CD4-positive, CD25-positive, alpha-beta regulatory T cell (primary cell): ENCODE data around the gene HDAC4. TPM values are rescaled to one million over a fixed set of nuclear protein-coding genes. Genes with fewer than 3 reads are reported as not detected.

Experiments
- ATAC-seq, 2 donors: fragments of 150-1000 bp; cut with Tn5 transposase; one replicate each; pipeline ENCODE4 v1.10.0; 2021; ENCODE audit warnings: low read depth in 2 of 2, moderate number of reproducible peaks in 2 of 2, moderate library complexity in 1 of 2
- DNase-seq, 3 donors: peaks; one replicate each; pipeline versions ENCODE4 v3.0.0 to v3.0.0-alpha.2; 2012 to 2022; ENCODE audit warnings: mixed read lengths in 1 of 3
- H3K27ac ChIP-seq: one replicate; pipeline ENCODE4 v1.7.0; 2013; ENCODE audit warnings: mild to moderate bottlenecking, low read length; ENCODE audit not compliant: insufficient read depth, poor library complexity, severe bottlenecking
- H3K27me3 ChIP-seq: one replicate; pipeline ENCODE4 v1.7.0; 2013; ENCODE audit warnings: low read length; ENCODE audit not compliant: control insufficient read depth, insufficient read depth
- H3K36me3 ChIP-seq: one replicate; pipeline ENCODE4 v1.7.0; 2013; ENCODE audit warnings: mild to moderate bottlenecking, low read length, moderate library complexity; ENCODE audit not compliant: control insufficient read depth, insufficient read depth
- H3K4me1 ChIP-seq: 2 replicates; pipeline ENCODE4 v1.7.0; 2013; ENCODE audit warnings: mild to moderate bottlenecking, low read length; ENCODE audit not compliant: insufficient read depth, control insufficient read depth, poor library complexity, severe bottlenecking
- H3K4me3 ChIP-seq: one replicate; pipeline ENCODE4 v1.7.0; 2013; ENCODE audit warnings: low read depth, mild to moderate bottlenecking, low read length, moderate library complexity
- H3K9me3 ChIP-seq, 2 experiments: 1 replicate in 1 of 2; 2 replicates in 1 of 2; pipeline ENCODE4 v1.7.0; 2013; ENCODE audit warnings: low read length in 2 of 2, mild to moderate bottlenecking in 1 of 2, moderate library complexity in 1 of 2; ENCODE audit not compliant: control insufficient read depth in 2 of 2
- H3K27ac Mint-ChIP-seq, 3 donors: one replicate each; pipeline ENCODE4 v1.8.0; 2020 to 2022; ENCODE audit warnings: mild to moderate bottlenecking in 3 of 3, mixed read lengths in 3 of 3, moderate library complexity in 2 of 3
- H3K27me3 Mint-ChIP-seq: one replicate; pipeline ENCODE4 v1.8.0; 2022; ENCODE audit warnings: mild to moderate bottlenecking, mixed read lengths
- H3K36me3 Mint-ChIP-seq: one replicate; pipeline ENCODE4 v1.8.0; 2020; ENCODE audit warnings: mixed read lengths
- H3K4me1 Mint-ChIP-seq, 4 donors: one replicate each; pipeline ENCODE4 v1.8.0; 2020 to 2022; ENCODE audit warnings: mixed read lengths in 4 of 4, mild to moderate bottlenecking in 1 of 4
- H3K4me3 Mint-ChIP-seq, 4 donors: one replicate each; pipeline ENCODE4 v1.8.0; 2020 to 2022; ENCODE audit warnings: mild to moderate bottlenecking in 4 of 4, mixed read lengths in 4 of 4, moderate library complexity in 3 of 4
- H3K9me3 Mint-ChIP-seq, 7 donors: one replicate each; pipeline ENCODE4 v1.8.0; 2020 to 2022; ENCODE audit warnings: mixed read lengths in 7 of 7, mild to moderate bottlenecking in 3 of 7, moderate library complexity in 2 of 7
- polyA plus RNA-seq, 4 donors: library from polyadenylated mRNA; unstranded; fragments of 300-500 nt; fragmentation: Illumina TruSeq; gene quantifications; one replicate each; pipeline ENCODE4 v1.2.3, GENCODE V29; 2021
- total RNA-seq: library from RNA; stranded (reverse); gene quantifications from one replicate; pipeline ENCODE4 v1.2.3, GENCODE V29; 2022

Gene HDAC4
- total and polyA plus RNA-seq, 5 donors from 2014 or later, result 6.5 to 118 (median 8.6) TPM

DNA sequence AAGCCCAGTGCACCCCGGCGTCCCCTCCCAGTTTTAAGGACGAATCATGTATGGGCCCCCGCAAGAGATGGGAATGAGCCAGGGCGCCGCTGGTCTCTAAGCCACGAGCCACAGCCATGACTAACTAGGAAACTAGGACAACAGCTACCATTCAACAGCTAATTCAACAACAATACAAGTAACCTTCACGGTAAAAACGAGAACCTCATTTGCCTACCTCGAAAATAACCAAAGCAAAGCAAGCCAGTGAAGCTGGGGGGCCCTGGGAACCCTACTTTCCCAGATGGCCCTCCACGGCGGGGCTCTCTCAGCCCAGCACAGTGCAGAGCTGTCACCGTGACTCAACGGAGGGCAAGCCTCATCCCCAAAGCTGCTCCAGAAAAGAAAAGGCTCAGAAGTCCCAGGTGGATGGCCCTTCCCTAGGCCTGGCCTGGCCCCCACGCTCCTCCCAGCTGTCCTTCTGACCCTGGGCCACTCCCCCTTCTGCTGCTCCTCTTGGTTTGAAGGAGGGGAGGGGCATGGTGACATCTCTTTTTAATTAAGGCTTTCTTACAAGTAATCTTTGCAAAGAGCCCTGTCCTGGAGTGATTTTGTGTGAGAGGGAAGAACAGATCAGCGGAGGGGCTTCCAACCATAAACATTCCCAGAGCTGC lies 126.3 kb downstream of the HDAC4 start:
- H3K9me3 ChIP-seq, result no peaks in the 10 kb centered on the region
- peaks cover 3% of the 10 kb centered on the region for H3K36me3 ChIP-seq
- Mint-ChIP-seq H3K27me3 (no peaks in the 10 kb centered on the region), H3K9me3 (no peaks in the 10 kb centered on the region), H3K27ac (peak overlapping the region; percentile 97 to 98 (median 98)), H3K4me3 (peak overlapping the region; percentile 82 to 95 (median 84)), H3K36me3 (peaks cover 8% of the 10 kb centered on the region), H3K4me1 (peaks cover 17 to 75% (median 47%) of the 10 kb centered on the region in 4 donors)
- no peaks in the 10 kb centered on the region for H3K27me3 ChIP-seq
- ATAC-seq (peak; percentile 6 to 13), DNase-seq (peak in 1 of 3 donors; percentile 62)
- H3K4me3 ChIP-seq, result peak overlapping the region; percentile 69
- H3K4me1 ChIP-seq, result peaks cover 28% of the 10 kb centered on the region
- peak overlapping the region; percentile 88 for H3K27ac ChIP-seq

- no peak for DNase-seq
- H3K4me3 ChIP-seq, result no peak overlapping the region
- no peaks in the 10 kb centered on the region for H3K9me3 Mint-ChIP-seq
Measured at GRCh38 chr2:239273280-239274234, 127.3 kb downstream of the HDAC4 start.

DNA sequence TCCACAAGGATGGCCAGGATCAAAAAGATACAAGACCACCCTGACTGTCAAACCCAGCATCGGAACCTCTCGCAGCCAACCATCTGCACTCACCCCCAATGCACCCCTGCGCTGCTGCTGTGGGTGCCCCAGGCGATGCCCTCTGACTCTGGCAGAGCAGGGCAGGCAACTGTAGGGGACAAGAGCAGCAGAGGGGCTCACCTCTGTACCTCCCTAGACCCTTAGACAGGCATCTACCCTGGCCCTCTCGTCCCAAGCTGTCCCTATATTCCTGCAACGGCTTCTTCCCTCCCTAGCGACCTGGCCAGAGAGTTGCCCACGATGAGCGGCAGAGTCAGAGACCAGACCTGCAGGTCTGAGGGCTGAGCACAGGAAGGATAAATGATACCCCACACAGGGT lies 128.2 kb downstream of the HDAC4 start:
- peak overlapping the region in 3 of 4 donors; percentile 49 to 84 (median 83) for H3K4me3 Mint-ChIP-seq

More at GRCh38 chr2:239273280-239274234, 127.3 kb downstream of the HDAC4 start:
- Mint-ChIP-seq H3K27me3 (no peaks in the 10 kb centered on the region), H3K4me1 (peaks cover 26 to 80% (median 53%) of the 10 kb centered on the region in 4 donors), H3K27ac (peak overlapping the region; percentile 97 to 98 (median 98)), H3K36me3 (peaks cover 8% of the 10 kb centered on the region), H3K4me3 (peak overlapping the region; percentile 36 to 95 (median 84))
- Histone ChIP-seq H3K27ac (no peak overlapping the region), H3K36me3 (peaks cover 3% of the 10 kb centered on the region), H3K9me3 (no peaks in the 10 kb centered on the region), H3K27me3 (no peaks in the 10 kb centered on the region), H3K4me1 (peaks cover 38% of the 10 kb centered on the region)
- no peak for ATAC-seq

DNA sequence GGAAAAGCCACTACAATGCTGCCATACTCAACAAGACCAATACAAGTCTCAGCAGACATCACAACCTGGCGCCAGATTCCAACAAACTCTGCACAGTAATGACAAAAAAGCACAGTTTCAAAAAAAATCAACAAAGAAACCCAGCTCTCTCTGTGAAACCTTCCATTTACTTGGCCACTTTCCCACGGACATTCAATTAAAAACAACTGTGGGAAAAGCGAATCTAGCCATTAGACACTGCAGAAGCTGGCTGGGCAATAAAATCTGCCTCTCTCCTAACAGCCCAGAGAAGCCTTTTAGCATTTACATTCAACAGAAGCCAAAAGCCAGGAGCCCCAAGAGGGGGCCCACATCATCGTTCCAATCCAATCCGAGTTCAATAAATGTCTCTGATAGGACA lies 128.9 kb downstream of the HDAC4 start:
- H3K27me3 Mint-ChIP-seq, result no peaks in the 10 kb centered on the region
- Histone ChIP-seq H3K36me3 (no peaks in the 10 kb centered on the region), H3K4me1 (peaks cover 54% of the 10 kb centered on the region), H3K9me3 (no peaks in the 10 kb centered on the region), H3K27me3 (no peaks in the 10 kb centered on the region), H3K4me3 (no peak overlapping the region), H3K27ac (no peak overlapping the region)
- H3K4me3 Mint-ChIP-seq, result peak overlapping the region in 1 of 4 donors; percentile 3
- H3K4me1 Mint-ChIP-seq, result peaks cover 37 to 89% (median 64%) of the 10 kb centered on the region in 4 donors
- peaks cover 8% of the 10 kb centered on the region for H3K36me3 Mint-ChIP-seq
- ATAC-seq, result no peak
- H3K27ac Mint-ChIP-seq, result no peak overlapping the region
- no peak for DNase-seq
- peaks cover 0 to 1% (median 0%) of the 10 kb centered on the region in 7 donors for H3K9me3 Mint-ChIP-seq

More for the DNA sequence above, 128.2 kb downstream of the HDAC4 start:
- Mint-ChIP-seq H3K27me3 (no peaks in the 10 kb centered on the region), H3K9me3 (no peaks in the 10 kb centered on the region), H3K36me3 (peaks cover 8% of the 10 kb centered on the region), H3K27ac (peak overlapping the region in 2 of 3 donors; percentile 97 to 98), H3K4me1 (peaks cover 32 to 84% (median 60%) of the 10 kb centered on the region in 4 donors)
- DNase-seq (no peak), ATAC-seq (no peak)
- H3K27ac ChIP-seq, result no peak overlapping the region
- H3K27me3 ChIP-seq, result no peaks in the 10 kb centered on the region
- H3K4me3 ChIP-seq, result no peak overlapping the region
- no peaks in the 10 kb centered on the region for H3K9me3 ChIP-seq
- peaks cover 3% of the 10 kb centered on the region for H3K36me3 ChIP-seq
- H3K4me1 ChIP-seq, result peaks cover 47% of the 10 kb centered on the region

DNA sequence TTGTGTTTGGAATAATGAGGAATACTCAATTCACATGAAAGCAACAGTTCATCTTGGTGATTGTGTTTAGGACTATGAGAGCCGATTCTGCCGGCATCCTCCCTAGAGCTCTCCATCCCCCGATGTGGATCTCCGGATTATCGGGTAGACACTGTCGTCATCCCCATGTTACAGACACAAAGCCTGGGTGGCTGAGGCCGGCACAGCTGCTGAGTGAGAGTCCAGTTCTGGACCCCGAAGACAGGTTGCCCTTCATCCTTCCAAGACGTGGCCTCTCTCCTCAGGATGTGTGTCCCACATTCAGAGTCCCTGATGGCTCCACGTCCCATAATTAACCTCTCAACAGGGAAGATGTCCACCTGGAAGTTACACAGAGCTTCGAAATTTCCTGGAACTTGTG lies 129.3 kb downstream of the HDAC4 start:
- Mint-ChIP-seq H3K9me3 (peaks cover 0 to 1% (median 0%) of the 10 kb centered on the region in 7 donors), H3K27ac (peak overlapping the region in 1 of 3 donors; percentile 22), H3K4me3 (no peak overlapping the region), H3K27me3 (no peaks in the 10 kb centered on the region), H3K36me3 (peaks cover 8% of the 10 kb centered on the region), H3K4me1 (peaks cover 41 to 89% (median 64%) of the 10 kb centered on the region in 4 donors)
- no peaks in the 10 kb centered on the region for H3K27me3 ChIP-seq
- no peak for DNase-seq
- H3K4me1 ChIP-seq, result peaks cover 58% of the 10 kb centered on the region
- no peak overlapping the region for H3K4me3 ChIP-seq
- no peak for ATAC-seq
- no peaks in the 10 kb centered on the region for H3K9me3 ChIP-seq
- no peaks in the 10 kb centered on the region for H3K36me3 ChIP-seq
- no peak overlapping the region for H3K27ac ChIP-seq

DNA sequence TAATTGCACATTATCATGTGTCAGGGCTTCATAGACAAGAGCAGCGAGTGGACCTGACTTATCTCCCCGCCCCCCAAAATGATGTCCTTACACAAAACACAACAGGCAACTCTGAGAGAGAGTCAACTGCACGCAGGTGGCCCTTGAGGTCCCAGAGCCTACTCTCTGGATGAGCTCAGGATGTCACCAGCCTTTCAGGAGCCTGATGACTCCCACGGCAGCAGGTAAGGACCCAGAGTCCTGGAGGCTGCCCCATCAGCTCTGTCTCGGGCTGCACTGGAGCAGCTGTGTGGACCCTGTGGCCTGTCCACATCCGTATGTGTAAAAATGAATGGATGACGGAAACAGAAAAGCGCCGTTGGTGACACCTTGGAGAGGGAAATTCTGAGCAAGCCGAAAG lies 130.9 kb downstream of the HDAC4 start:
- peak overlapping the region in 1 of 4 donors; percentile 97 for H3K4me3 Mint-ChIP-seq
- no peak for DNase-seq
- H3K36me3 ChIP-seq, result no peaks in the 10 kb centered on the region
- H3K4me1 Mint-ChIP-seq, result peaks cover 41 to 91% (median 67%) of the 10 kb centered on the region in 4 donors
- no peak overlapping the region for H3K27ac ChIP-seq
- H3K4me1 ChIP-seq, result peaks cover 59% of the 10 kb centered on the region
- no peak overlapping the region for H3K4me3 ChIP-seq
- no peaks in the 10 kb centered on the region for H3K27me3 Mint-ChIP-seq
- no peak for ATAC-seq
- H3K27ac Mint-ChIP-seq, result peak overlapping the region in 2 of 3 donors; percentile 71 to 100
- H3K9me3 ChIP-seq, result no peaks in the 10 kb centered on the region
- no peaks in the 10 kb centered on the region for H3K27me3 ChIP-seq
- peaks cover 12% of the 10 kb centered on the region for H3K36me3 Mint-ChIP-seq
- H3K9me3 Mint-ChIP-seq, result peaks cover 0 to 1% (median 0%) of the 10 kb centered on the region in 7 donors

DNA sequence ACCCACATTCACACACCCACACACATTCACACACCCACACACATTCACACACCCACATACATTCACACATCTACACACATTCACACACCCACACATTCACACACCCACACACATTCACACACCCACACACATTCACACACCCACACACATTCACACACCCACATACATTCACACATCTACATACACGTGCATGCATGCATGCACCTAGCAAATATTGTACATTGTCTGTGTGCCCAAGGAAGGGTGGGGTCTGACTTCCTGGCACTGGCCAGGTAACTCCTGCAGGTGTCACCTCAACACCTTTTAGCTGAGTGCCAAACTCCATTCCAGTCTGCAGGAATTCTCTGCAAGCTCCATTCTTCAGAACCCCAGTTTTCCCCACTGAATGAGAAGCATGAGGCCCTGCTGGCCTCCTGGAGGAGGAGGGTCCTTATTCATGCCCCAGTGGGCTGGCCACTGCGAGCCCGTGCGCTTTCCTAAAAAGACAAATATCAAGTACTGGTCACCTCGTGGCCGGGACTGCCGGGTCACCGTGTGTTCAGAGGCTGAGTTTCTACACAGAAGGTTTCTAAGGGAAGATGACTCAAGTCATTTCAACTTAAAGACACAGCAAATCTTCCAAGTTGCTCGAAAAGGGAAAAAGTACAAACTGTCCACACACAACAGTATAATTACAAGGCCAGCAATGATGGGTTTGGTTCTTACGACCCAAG lies 131.5 kb downstream of the HDAC4 start:
- no peaks in the 10 kb centered on the region for H3K9me3 ChIP-seq
- H3K36me3 ChIP-seq, result no peaks in the 10 kb centered on the region
- H3K27me3 Mint-ChIP-seq, result no peaks in the 10 kb centered on the region
- H3K4me1 Mint-ChIP-seq, result peaks cover 39 to 91% (median 64%) of the 10 kb centered on the region in 4 donors
- H3K36me3 Mint-ChIP-seq, result peaks cover 12% of the 10 kb centered on the region
- H3K9me3 Mint-ChIP-seq, result peaks cover 0 to 1% (median 0%) of the 10 kb centered on the region in 7 donors
- peak overlapping the region; percentile 84 to 100 (median 90) for H3K27ac Mint-ChIP-seq
- no peak for ATAC-seq
- peaks cover 59% of the 10 kb centered on the region for H3K4me1 ChIP-seq
- H3K27ac ChIP-seq, result no peak overlapping the region
- peak overlapping the region; percentile 90 for H3K4me3 ChIP-seq
- H3K4me3 Mint-ChIP-seq, result peak overlapping the region; percentile 97 to 99 (median 99)
- H3K27me3 ChIP-seq, result no peaks in the 10 kb centered on the region
- DNase-seq, result no peak
